GM19238 (cell line): Measurements from ENCODE around the gene GRAMD1B.
"Not testable (repeated sequence)": the region's sequence is repeated elsewhere in the genome, so short reads cannot be mapped to it uniquely, and the experiment has no call there.

ENCODE experiments used
- DNase-seq: peaks from one replicate; pipeline ENCODE4 v3.0.0; 2011; ENCODE audit warnings: low spot score; ENCODE audit not compliant: insufficient read length

GRAMD1B gene

GRCh38 chr11:123567466-123567865 is 137.4 kb downstream of the GRAMD1B start:
- DNase-seq: no peak

DNA sequence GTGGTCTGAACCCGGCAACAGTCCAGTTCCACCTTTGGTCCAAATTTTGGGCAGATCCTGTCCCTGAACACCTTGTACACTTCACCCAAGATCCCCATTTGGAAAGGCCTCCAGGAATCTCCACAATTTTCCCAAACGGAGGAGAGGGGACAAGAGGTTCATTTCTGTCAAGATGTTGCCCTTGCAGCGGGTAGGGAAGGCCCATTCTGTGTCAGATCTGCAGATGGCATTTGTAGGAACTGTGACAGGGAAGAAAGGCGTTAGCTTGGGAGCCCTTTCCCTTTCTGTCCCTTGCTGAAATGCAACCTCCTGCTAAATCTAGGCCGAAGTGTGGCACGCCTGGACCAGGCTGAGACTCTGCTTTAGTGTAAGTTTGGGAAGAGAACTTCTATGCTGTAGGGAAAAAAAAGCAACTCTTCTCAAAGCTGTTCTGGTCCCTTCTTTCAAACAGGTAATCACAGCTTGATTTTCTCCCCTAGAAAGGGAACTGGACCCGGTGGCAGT is 138.3 kb downstream of the GRAMD1B start:
- DNase-seq: no peak

GRCh38 chr11:123569393-123569792 is 139.3 kb downstream of the GRAMD1B start:
- no peak for DNase-seq

DNA sequence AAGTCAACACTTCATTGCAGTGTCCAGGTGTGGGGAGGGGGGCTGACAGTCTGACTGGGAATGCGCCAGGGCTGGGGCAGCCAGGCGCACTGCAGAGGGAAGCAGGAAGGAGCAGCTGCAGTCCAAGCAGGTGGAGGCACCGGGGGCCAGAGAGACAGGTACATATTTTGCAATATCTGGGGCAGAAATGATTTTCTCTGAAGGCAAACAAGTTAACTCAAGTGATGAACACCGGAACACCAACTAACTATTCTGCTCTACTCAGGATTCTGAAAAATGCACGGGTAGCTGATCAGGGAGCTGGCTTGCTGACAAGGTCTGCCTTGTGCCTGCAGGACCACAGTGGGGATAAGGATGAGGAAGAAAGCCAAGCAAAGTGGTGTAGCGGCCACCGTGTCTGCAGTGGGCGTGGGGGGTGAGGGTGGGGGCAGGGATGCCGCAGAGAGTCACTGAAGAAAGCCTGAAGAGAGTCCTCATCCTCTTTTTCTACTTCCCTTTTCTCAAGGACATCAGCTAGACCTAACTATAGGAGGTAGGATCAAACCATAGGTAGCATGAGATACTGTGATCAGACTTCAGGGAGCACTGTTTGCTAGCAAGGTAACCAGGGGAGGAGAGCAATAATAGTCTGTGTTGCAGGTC is 141.0 kb downstream of the GRAMD1B start:
- DNase-seq: no peak

GRCh38 chr11:123572791-123573190 is 142.7 kb downstream of the GRAMD1B start:
- not testable (repeated sequence) for DNase-seq

- no peak for DNase-seq
These were observed 143.2 kb downstream of the GRAMD1B start for GRCh38 chr11:123573286-123573685.

DNA sequence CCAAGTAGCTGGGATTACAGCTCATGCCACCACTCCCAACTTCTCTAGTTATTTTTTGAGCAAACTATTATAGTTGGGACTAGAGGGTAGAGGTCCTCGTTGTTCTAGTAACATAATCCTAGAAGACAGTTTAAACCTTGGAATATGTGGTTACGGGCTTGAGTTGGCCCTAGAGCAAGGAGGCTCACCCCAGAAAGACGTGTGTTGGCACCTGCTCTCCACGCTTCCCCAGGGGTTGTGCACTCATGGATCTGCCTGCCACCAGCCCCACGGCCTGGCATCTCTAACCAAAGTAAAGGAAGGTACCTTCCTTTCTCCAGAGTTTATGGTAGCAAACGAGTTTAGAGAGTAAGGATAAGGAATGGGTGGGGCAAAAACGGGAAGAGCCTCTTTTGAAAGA is 145.4 kb downstream of the GRAMD1B start:
- DNase-seq: no peak

DNA sequence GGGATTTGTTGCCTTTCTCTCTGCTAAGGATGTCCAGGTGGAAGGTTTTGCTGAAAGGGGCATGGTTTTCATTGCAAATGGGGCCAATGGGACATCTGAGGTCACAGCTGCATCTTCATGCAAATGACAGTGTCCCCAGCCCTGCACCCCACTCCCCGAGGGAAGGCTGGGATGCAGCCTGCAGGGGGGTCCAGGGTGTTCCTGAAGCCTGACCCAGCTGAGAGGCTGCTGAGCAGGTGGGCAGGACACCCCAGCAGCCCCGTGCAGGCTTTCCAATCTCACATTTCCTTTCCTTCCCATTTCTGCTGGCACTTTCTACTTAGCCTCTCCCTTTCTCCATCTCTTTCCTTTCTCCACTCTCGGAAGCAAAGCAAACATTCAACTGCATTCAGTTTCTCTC is 146.0 kb downstream of the GRAMD1B start:
- no peak for DNase-seq

GRCh38 chr11:123576501-123576900 is 146.4 kb downstream of the GRAMD1B start:
- DNase-seq: no peak

DNA sequence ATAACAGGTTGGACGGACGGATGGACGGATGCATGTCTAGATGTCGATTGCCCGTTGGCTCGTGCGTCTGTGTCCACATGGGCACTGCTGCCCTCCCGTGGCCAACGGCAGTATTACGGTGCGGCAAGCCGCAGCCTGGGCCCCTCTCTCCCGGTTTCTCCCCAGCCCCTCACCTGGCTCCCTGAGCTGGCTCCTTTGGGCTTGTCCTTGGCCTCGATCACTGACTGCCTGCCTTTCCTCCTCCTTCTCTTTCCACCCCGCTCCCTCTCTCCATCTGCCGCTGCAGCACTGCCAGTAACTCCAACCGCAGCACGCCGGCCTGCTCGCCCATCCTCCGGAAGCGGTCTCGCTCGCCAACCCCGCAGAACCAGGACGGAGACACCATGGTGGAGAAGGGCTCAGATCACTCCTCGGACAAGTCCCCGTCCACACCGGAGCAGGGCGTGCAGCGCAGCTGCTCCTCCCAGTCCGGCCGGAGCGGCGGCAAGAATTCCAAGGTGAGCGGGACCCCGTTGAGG is 147.1 kb downstream of the GRAMD1B start:
- peak; percentile 69 for DNase-seq

DNA sequence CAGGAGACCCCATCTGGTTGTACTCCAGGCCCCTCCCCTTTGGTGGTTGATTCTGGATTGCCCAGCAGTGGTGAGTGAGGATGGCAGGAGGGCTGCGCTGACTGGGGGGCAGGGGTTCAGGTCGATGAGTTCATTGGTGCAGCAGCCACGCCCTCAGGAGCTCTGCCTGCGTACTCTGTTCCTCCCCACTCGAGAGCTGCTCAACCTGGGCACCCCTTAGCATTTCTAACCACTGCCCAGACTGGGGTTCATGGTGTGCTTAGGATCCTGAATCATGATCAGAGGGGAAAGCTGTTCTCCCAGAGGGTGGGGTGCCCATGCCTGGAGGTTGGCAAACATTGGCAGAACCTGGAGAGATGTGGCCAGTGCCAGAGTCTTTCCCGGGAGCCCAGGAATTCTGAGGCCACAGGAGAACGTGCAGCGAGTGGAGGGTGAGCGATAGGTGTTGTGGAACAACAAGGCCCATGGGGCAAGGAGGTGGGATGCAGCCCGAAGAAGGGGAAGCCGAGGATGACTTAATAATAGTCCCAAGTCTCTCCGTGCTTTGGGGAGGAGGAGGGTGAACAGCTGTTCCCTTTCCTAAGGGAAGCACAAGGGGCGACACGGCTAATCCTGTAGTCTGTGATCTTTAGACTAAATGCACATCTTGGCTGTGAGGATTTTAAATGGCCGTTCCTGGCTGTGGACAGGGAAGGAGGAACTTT is 148.9 kb downstream of the GRAMD1B start:
- DNase-seq: no peak

GRCh38 chr11:123579482-123579812 is 149.4 kb downstream of the GRAMD1B start:
- no peak for DNase-seq

DNA sequence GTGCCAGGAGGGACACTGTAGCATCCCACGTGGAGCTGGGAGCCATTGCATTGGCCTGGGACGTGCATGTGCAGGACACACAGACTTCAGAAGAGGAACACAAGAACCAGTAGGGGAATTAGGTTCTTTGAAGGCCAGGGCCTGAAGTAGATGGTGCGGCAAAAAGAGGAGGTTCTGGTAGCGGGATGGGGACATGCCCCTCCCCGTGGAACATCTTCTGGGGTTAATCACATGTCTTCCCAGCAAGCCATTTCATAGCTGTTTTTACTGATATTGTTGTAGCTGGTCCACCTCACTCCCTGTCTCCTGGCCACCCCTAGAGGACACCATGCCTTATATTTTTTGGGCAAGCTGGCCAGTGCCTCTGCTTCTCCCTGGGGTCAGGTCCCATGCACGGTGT is 150.1 kb downstream of the GRAMD1B start:
- DNase-seq: no peak

- DNase-seq: peak; percentile 81
These were observed 150.6 kb downstream of the GRAMD1B start for GRCh38 chr11:123580557-123581275.

DNA sequence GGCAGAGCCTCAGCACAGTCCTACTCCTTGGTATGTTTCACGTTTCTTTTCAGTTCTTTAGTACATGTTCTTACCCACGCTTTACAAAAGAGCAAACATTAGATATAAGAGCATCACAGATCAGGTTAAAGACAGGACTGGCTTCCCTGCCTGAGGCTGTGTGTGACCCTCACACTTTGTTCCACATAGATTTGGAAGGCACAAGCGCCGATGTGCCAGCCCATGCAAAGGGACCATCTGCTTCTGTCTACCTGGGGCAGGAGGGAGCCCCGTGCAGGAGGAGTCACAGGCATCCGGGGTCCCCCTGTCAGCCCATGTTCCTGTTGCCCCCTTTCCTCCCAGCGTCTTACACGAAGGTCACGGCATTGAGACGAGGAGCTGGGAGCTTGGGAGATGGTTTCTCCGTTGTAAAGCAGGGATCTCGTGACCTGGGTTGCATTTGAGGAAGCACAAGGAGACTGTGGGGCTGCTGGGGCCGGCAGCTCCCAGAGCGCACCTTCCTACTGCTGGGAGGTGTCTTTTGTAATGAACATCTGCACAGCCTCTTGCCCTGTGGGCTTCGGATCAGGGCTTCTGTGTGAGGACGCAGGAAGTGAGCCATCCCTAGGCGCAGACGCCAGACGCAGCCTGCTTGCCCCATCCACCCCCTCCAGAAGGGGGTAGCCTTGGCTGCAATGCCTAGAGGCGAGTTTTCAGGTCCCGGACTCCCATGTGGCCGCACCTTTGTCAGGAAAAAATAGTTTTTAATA is 151.8 kb downstream of the GRAMD1B start:
- no peak for DNase-seq

- DNase-seq: no peak
These were observed 153.0 kb downstream of the GRAMD1B start for GRCh38 chr11:123582992-123583504.

DNA sequence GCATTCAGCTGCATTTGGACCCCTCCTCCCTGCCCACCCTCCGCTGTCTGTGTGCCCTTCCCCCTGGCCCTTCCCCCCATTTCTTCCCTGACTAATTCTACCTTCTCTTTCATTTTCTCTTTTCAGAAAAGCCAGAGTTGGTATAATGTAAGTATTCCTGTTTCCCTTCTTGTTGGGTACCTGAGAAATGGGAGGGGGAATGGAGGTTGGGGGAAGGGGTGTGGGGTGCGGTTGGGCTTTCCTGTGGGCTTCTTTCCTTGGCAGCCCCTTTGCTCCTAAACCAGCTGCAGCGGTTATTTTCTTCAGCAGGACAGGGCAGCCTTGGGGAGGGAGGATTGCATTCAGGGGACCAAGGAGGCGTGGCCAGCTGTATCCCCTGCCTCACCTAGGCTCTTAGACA is 154.1 kb downstream of the GRAMD1B start:
- DNase-seq: no peak

DNA sequence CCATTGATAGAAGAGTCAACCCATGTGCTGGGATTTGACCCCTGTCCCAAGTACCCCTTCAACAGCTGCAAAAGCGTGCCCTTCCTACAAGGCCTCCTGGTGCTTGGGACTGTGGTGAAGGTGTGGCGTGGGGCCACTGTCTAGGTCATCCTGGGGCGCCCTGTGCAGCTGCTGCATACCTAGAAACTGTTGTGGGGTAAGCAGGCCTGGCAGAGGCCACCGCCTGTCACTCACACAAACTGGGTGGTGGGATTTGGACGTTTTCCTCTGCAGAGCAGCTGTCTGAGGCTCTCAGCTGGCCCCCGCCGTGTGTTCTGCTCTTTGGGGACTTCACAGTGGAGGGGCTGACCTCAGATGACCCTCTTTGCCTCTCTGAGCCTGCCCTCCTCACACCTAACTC is 154.7 kb downstream of the GRAMD1B start:
- DNase-seq: no peak

DNA sequence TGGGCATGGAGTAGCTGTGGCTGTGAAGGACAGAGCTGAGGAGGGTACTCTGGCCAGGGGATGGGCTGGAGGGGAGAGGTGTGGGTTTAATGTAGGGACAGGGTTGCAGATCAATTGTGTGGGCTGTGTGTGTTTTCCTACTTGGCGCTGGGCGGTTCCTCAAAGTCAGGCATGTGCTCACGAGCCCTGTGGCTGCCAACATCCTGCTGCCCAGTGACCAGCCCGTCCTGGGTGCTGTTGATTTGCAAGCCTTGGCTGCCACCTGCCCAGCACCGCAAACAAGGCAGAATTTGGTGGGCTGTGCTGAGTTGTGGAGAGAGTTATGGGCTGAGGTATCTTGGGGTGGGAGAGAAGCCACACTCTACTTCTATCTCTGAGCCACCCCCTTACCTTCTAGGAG is 155.1 kb downstream of the GRAMD1B start:
- no peak for DNase-seq

GRCh38 chr11:123585706-123586105 is 155.6 kb downstream of the GRAMD1B start:
- DNase-seq: no peak

GRCh38 chr11:123586568-123586967 is 156.5 kb downstream of the GRAMD1B start:
- DNase-seq: no peak
